ENCODE results near the gene C9orf50.
"Not testable (repeated sequence)": the region's sequence is repeated elsewhere in the genome, so short reads cannot be mapped to it uniquely, and the experiment has no call there.

C9orf50 gene

DNA sequence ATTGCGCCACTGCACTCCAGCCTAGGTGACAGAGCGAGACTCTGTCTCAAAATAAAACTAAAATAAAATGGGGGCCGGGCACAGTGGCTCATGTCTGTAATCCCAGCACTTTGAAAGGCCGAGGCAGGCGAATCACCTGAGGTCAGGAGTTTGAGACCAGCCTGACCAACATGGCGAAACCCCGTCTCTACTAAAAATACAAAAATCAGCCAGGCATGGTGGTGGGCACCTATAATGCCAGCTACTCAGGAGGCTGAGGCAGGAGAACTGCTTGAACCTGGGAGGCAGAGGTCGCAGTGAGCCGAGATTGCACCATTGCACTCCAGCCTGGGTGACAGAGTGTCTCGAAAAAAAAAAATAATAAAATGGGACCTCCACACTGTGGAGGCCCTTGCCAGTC lies 15.4 kb upstream of the C9orf50 start:
- intact Hi-C loops (cut with DNase I); DNase-seq: not testable (repeated sequence)

DNA sequence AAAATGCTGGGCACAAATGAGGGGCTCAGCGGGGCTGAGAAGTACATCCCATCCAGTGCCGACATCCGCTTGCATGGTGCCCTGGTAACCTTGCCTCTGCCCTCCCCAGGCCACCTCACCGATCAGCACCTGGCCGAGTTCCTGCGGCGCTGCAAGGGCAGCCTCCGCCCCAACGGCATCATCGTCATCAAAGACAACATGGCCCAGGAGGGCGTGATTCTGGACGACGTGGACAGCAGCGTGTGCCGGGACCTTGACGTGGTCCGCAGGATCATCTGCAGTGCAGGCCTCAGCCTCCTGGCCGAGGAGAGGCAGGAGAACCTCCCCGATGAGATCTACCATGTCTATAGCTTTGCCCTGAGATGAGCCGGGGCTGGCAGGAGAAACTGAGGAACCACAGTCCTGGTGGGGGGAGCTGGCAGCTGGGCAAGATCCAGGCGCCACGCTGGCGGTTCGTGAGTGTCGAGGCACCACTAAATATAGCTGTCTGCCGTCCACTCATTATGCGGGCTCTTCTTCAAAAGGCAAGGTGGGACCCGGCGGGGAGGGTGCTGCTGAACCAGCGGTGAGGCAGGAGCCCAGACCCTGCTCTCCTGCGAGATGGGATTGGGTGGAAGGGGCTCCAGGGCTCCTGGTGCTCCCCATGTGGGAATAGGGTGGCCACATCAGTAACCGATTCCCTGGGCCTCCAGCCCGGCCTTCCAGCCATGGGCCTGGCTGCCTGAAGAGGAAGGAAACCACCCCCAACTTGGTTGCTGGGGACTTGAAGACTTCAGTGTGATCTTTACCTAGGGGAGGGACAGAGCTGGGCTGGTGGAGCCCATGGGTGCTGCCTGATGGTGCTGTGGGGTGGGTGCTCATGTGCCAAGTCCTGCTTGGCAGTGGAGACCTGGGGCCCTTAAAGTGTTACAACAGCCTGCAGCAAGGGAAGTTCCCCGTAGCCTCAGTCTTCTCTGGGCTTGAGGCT lies 14.5 kb upstream of the C9orf50 start:
- DNase-seq = no peak
- intact Hi-C loops (cut with DNase I) = no loop called here

DNA sequence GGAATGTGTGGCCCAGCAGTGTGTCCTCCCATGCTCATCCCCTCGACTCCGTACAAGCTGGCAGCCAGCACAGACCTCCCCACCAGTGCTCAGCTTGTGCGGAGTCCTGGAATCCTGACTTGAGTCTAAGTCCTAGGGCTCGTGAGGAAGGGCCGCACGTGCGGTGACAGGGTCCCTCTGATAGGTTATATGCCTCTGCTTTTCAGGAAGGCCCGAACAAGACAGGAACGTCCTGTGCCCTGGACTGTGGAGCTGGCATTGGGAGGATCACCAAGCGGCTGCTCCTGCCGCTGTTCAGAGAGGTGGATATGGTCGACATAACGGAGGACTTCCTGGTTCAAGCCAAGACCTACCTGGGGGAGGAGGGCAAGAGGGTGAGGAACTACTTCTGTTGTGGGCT lies 12.9 kb upstream of the C9orf50 start:
- peak in 1 of 42 donors; percentile 4 for DNase-seq
- intact Hi-C loops (cut with DNase I) = no loop called here

GRCh38 chr9:129633207-129633606 lies 12.3 kb upstream of the C9orf50 start:
- intact Hi-C loops (cut with DNase I) = no loop called here
- no peak for DNase-seq

DNA sequence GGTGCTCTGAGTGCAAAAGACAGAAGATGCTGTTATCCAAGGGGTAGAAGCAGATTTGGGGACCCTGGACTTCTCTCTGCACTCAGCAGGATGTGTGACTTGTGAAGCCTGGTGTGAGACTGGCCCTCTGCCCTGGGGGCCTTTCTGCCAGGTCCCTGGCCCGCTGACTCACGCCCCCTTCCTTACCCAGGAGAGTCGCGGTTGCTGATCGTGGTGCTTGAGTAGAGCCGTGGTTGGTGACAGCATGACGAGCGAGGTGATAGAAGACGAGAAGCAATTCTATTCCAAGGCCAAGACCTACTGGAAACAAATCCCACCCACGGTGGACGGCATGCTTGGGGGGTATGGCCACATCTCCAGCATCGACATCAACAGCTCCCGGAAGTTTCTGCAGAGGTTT lies 11.6 kb upstream of the C9orf50 start:
- no peak for DNase-seq
- intact Hi-C loops (cut with DNase I) = no loop called here

GRCh38 chr9:129631674-129632129 lies 10.8 kb upstream of the C9orf50 start:
- intact Hi-C loops (cut with DNase I) = no loop called here
- no peak for DNase-seq

DNA sequence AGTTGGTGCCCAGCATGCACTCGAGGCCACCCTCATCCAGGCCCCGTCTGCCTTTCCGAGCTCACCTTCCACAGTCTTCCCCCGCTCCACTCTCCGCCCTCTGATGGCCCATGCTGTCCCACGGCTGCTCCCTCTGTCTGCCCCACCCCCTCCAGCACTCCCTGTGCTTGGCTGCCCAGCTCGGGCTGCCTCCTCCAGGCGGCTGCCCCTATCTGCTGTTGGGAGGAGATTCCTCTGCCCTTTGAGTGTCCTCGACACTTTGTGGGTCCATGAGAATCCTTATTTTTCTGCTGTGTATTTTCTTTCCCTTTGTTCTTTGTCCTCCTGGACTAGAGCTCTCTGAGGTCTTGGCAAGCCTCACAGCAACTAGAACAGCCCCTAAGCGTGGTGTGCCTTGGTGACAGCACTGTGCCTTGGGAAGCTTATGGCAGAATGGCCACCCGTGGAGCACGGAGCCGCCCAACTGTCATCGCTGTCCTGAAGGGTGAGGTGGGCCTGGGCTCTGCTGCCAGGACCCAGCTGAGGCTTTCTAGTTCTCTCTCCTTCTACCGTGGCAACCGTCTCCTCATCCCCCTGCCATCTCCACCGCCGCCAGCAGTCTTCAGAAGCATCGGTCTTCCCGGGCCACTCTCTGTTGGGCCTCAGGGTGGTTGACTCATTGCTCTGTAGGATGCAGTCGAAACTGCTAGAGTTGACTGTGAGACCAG lies 10.2 kb upstream of the C9orf50 start:
- DNase-seq = peak in 14 of 42 donors; percentile 18 to 74 (median 58)
- intact Hi-C loops (cut with DNase I) = no loop called here

DNA sequence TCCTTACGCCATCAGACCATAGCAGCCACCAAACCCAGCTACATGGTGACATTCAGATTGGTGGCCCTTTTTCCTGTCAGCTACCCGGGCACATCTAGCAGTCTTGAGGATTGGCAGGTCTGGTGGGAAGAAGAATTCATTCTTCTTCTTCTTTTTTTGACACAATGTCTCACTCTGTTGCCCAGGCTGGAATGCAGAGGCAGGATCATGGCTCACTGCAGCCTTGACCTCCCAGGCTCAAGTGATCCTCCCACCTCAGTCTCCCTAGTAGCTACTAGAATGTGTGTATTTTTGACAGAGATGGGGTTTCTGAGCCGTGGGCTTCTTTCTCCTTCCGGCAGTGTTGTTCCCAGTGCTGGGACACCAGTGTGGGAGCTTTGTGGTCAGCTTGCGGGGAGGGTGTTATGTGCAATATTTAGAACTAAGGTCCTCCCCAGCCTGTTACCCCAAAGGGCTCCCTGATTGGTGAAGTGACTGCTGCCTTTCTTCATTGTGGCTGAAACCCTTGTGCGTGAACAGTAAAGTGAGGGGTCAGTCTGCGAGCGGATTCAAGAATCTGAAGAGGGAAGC lies 8.4 kb upstream of the C9orf50 start:
- intact Hi-C loops (cut with DNase I) = no loop called here
- DNase-seq = no peak

GRCh38 chr9:129628709-129629108 lies 7.8 kb upstream of the C9orf50 start:
- no peak for DNase-seq

DNA sequence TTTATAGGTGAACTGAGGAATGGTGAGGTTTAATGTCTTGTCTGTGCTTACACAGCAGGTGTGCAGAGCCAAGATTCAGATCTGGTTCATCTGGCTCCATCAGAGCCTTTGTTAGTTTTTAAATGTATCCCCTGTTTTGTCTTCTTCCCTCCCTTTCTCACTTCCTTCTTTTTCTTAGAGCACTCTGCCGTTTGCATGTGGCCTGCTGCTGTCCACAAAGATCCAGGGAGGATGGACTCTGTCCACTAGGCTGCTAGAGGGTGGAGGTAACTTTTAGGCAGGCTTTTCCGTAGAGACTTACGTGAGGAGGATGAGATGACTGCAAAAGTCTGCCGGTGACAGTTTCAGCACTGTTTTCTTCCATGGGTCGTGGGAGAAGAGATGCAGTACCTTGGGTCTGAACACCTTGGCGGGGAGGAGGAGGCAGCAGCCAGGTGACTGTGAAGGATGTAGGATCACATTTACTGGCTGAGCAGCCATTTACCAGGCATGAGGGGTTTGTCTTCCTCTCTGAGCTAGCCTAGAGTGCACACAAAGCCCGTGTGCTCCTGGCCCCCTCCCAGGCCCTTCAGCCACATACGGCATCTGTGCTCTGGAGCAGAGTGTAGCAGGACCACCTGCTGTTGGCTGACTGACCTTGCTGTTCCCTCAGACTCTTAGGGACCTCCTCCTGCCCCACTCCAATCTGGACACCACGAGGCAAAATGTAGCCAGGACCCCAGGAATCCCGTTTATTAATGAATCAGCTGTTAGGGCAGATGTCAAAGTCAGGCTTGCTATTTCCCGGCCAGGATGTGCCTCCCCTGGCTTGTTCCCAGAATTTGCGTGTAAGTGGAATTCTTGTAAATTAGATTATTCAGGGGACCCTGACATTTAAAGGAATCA lies 6.9 kb upstream of the C9orf50 start:
- intact Hi-C loops (cut with DNase I) = no loop called here

More at GRCh38 chr9:129628709-129629108, 7.8 kb upstream of the C9orf50 start:
- intact Hi-C loops (cut with DNase I) = no loop called here

GRCh38 chr9:129626625-129627284 lies 5.9 kb upstream of the C9orf50 start:
- peak in 1 of 42 donors; percentile 30 for DNase-seq
- intact Hi-C loops (cut with DNase I) = no loop called here

More for the DNA sequence above, 6.9 kb upstream of the C9orf50 start:
- peak in 8 of 42 donors; percentile 43 to 78 (median 64) for DNase-seq

DNA sequence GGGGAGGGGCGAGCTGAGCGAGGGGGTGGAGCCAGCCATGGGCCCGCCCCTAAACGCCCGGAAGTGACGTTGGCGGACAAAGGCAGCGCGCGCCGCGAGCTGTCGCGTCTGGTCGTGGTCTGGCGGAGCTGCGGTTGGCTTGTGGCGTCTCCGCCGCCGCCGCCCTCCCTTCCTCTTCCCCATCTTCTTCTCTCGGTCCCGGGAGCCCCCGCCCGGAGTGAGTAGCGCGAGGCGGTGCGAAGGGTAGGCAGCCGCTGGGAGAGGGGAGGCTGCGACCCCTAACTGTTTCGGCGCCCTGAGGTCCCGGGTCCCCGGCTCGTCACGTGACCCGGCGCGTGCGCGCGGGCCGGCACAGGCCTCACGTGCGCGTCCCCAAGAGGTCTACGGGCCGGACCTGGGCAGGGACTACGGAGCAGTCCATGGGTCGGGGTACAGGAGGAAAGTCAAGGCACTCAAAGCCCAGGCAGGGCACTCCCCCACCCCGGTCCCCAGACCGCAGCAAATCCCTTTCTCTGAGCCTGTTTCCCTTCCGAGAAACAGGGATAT lies 5.3 kb upstream of the C9orf50 start, which contains the start of gene NTMT1:
NTMT1 (plus strand) TSS at position 85 of the 546 bp plus-strand sequence. CDS start 6,541 bp downstream, outside the sequence.
- intact Hi-C loops (cut with DNase I) = no loop called here
- peak; percentile 88 to 98 (median 95) for DNase-seq

DNA sequence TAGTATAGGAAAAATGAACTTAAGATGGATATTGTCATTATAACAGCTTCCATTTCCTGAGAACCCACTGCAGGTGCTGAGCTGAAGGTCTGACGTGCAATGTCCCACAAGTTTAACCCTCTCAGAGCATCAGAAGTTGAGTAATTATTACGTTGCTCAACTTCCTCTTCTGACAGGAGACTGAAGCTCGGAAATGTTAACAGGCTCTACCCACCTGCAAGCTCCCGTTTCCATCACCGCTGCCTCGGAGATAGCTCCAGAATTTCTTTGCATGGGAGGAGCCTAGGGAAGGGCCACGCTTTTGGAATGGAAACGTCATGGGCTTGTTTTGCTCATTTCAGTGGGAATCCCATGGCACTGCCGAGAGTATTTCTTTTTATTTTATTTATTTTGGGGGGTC lies 4.0 kb upstream of the C9orf50 start:
- intact Hi-C loops (cut with DNase I) = no loop called here
- DNase-seq = peak in 18 of 42 donors; percentile 38 to 79 (median 60)

GRCh38 chr9:129624168-129624759 lies 3.4 kb upstream of the C9orf50 start:
- intact Hi-C loops (cut with DNase I) = no loop called here
- peak in 39 of 42 donors; percentile 53 to 88 (median 71) for DNase-seq

- intact Hi-C loops (cut with DNase I) = no loop called here
- no peak for DNase-seq
These were observed 2.4 kb upstream of the C9orf50 start for GRCh38 chr9:129623331-129623730.

DNA sequence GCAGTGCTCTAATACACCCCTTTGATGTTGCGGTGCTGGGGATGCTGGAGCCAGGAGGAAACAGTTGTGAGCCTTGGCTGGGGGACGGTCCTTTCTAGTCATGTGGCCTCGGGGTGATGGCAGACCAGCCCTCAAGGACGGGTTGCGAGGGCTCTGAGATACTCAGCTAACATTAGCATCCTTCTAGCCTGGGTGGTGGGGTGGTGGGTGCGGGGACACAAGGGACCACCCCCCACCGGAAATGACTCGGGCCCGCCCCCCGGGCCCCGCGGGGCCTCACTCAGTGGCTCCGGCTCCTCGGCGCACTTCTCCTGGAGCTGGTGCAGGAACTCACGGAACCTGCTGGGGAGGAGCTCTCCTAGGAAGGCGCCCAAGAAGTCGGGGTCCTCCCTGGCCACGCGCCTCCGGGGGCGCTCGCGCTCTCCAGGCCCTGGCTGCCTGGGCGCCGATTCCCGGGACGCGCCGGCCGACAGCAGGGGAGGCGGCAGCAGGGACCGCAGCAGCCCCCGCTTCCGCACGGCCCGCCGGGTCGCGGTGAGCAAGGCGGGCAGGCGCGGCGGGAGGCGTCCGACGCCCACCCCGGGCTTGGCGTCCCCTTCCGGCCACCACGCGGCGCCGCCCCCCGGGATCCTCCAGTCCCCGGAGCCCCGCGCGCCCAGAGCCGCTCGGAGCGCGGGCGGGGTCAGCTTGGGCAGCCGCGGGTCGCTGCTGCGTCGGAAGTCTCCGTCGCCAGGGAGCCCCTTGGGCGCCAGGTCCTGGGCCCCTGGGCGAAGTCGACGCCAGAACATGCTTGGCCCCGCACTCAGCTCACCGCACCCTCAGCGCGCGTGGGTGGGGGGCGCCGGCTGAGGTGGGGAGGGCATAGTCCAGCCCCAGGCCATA lies 873 bp downstream of the C9orf50 start:
- intact Hi-C loops (cut with DNase I) = loop anchor here (10.0 kb wide), 1 partner anchor 125 kb away; no protein-coding TSS in a partner anchor
- peak in 3 of 42 donors; percentile 35 to 44 (median 40) for DNase-seq
